GF-D8 (cell line): ENCODE results near the gene THOC6.

ENCODE experiments used
- DNase-seq: peaks from one replicate; lab custom pipeline; 2025; lab: John Stamatoyannopoulos, UW

THOC6 gene

DNA sequence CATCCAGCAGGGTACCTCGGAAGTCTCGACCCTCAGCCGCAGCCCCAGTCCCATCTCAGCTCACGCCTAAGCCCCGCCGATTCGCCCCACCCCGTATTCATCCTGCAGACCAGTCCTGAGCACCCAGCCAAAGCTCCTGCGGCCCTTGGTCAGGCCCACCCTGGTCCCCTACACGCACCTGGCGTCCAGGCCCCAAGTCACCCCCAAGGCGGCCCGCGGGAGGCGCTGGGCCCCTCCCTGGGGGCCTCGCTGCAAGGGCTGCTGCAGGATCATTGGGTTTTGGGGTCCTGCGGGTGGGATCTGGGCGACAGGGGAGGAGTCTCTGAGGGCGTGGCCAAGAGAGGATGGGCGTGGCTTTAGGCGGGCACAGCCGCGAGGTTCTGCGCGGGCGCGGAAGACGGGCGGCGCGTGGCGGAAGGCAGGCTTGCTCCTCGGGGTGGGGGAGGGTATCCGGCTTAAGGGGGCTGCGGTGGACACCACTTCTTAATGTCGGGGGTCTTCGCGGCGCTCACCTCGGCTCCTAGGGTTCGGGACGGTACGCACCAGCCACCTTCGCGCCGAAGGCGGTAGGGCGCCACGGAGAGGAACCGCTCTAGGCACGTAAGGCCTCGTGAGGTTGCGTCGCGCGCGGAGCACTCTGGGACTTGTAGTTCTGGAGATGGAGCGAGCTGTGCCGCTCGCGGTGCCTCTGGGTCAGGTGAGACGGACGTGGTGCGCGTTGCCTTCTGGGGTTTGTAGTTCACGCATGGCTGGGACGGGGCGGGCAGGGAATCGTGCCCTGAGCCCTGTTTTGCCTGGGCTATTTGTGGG is at the start of gene THOC6, which contains the start of gene HCFC1R1:
TSS of gene THOC6 (plus strand) at position 367 of the 810 bp plus-strand sequence. CDS start at position 659, 292 bp downstream.
TSS of gene HCFC1R1 (minus strand) at position 274 of the 810 bp plus-strand sequence. CDS start at position 273, 1 bp downstream.
- peak; percentile 90 for DNase-seq

GRCh38 chr16:2974319-2975056 is 49.3 kb upstream of the THOC6 start:
- DNase-seq: no peak

DNA sequence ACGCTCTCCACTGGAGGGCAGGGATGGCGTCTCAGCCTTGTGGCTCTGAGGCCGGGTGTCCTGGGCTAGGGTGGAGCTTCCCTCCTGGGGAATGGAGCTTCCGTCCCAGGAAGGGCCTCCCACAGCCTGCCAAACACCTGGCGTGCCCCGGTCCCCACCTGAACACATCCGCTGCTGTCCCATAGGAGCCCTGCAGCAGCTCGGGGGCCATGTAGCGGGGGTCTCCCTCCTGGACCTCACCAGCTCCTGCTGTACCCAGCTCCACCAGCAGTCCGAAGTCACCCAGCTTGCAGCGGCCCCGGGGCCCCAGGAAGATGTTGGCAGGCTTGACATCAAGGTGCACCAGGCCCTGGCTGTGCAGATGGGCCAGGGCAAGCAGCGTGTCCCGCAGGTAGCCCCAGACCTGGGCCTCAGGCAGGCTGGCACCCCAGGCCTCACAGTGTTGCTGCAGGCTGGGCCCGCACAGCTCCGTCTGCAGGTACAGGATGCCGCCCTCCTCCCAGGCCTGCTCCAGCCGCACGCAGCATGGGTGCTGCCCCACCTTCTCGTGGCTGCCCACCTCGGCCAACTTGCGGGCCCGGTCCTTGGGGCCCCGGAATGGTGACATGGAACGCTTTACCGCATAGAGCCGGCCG is 48.6 kb upstream of the THOC6 start:
- no peak for DNase-seq

GRCh38 chr16:2976201-2976600 is 47.6 kb upstream of the THOC6 start:
- DNase-seq: no peak

GRCh38 chr16:2976673-2977072 is 47.2 kb upstream of the THOC6 start:
- DNase-seq: no peak

GRCh38 chr16:2977440-2977839 is 46.4 kb upstream of the THOC6 start:
- DNase-seq: no peak

GRCh38 chr16:2979669-2980226 is 44.1 kb upstream of the THOC6 start:
- peak; percentile 1 for DNase-seq

DNA sequence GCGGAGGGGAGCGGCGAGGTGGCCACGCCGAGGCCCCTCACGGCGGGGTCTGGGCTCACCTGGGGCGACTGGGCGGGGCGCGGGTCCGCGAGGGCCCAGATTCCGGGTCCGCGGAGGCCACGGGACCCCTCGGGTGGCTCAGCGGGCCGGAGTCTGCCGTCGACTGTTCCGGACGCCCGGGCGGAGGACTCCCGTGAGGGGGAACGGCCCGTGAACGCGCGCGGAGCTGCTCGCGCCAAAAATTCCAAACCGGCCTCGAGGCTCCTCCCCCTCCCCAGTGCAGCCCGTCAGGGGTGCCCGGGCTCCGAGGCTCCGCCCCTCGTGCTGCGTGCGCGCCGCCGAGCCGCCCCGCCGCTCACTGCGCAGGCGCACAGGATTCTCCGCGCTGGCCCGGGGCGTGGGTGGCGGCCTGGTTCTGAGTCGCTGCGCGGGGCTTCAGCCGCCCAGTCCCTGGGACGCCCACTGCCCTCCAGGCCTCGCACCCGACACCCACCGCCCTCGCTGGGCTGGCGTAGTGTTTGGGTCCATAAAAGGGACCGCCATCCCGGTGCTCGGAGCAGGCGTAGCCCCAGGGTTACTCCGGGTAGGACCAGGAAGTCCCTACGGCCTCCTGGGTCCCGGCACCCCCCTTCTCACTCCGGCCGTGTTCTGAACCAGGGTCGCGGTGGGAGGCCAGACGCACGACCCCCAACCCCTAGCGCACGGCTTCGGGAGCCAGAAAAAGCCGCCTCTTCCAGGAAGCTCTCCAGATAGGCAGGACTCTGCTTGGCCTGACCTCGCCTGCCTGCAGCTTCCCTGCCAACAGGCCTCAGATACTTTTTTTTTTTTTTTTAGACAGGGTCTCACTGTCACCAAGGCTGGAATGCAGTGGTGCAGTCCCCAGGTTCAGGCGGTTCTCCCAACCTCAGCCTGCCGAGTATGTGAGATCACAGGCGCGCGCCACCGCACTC is 43.3 kb upstream of the THOC6 start, which contains the start of gene PKMYT1:
TSS of gene PKMYT1 (minus strand) at position 220 of the 950 bp plus-strand sequence. CDS start 789 bp downstream, outside the sequence.
- peak; percentile 66 for DNase-seq

DNA sequence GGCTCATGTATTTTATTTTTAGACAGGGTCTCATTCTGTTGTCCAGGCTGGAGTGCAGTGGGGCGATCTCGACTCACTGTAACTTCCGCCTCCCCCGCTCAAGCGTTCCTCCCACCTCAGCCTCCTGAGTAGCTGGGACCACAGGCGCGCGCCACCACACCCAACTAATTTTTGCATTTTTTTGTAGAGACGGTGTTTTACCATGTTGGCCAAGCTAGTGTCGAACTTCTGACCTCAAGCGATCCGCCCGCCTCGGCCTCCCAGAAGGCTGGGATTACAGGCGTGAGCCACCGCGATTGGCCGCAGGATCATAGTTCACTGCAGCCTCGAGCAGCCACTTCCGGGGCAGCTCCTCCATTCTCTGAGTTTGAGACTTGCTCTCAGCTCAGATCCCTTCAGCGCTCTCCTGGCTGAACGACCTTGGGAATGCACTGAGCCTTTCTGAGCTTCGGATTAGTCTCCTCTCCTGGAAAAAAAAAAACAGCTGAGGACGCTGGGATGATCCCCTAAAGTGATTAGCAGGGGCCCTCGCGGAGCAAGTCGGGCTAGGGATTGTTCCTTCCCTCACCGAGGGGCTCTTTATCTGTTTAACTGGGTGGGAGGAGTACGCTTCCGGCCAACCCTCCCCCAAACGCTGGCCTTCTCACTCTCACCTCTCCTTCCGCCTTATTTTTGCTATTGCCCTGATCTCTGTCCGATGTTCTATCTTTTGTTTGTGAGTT is 42.5 kb upstream of the THOC6 start:
- no peak for DNase-seq

- DNase-seq: no peak
Observed at GRCh38 chr16:2981899-2982250, 42.0 kb upstream of the THOC6 start.

GRCh38 chr16:2982402-2982801 is 41.4 kb upstream of the THOC6 start:
- DNase-seq: no peak

- DNase-seq: peak; percentile 33
Observed at GRCh38 chr16:2983706-2984136, 40.1 kb upstream of the THOC6 start.

- DNase-seq: no peak
Observed at GRCh38 chr16:2985462-2985861, 38.4 kb upstream of the THOC6 start.

DNA sequence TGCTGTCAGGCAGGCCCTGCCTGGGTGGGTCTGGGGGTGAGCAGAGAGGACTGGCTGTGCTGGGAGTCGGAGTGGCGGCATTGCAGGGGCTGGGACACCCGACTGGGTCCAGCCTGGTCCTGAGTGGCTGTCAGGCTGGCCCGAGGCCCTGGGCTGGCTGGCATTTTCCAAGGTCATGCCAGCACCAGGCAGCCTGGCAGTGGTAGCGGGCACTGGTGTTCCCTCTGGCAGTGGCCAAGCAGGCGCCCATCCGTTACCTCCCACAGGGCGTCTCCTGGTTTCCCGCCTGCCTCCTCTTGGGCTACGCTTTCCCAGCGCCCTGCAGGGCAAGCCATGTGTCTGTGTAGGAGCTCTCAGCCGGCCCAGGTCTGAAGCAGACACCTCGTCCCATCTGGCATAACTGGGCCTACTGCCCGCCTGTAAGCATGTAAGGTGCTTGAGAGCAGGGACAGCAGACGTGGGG is 37.9 kb upstream of the THOC6 start:
- DNase-seq: no peak

GRCh38 chr16:2986623-2987188 is 37.1 kb upstream of the THOC6 start:
- no peak for DNase-seq

GRCh38 chr16:2987286-2987685 is 36.5 kb upstream of the THOC6 start:
- no peak for DNase-seq

DNA sequence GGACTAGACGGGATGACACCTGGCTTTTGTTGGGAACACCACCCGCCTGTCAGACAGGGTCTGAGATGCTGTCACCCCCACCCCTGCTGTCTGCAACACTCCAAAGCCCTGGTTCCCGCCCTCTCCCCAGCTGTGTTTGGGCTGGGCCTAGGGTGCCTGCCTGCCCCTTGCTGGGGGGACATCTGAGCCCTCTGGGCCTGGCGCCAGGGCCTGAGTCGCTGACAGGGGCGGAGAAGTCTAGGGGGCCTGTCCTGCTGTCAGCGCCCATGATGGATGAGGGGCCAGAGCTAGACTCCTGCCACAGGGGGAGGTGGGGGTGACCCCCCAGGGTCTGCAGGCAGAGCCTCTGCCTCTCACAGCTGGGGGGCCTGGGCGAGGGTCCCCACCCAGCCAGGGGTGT is 36.0 kb upstream of the THOC6 start:
- no peak for DNase-seq

GRCh38 chr16:2988590-2989099 is 35.2 kb upstream of the THOC6 start:
- no peak for DNase-seq

GRCh38 chr16:2990891-2991290 is 32.9 kb upstream of the THOC6 start:
- no peak for DNase-seq
